Skin of body (tissue), 2 donors: ENCODE measurements around the gene THSD7A. TPM values are rescaled to one million over a fixed set of nuclear protein-coding genes. Genes with fewer than 3 reads are reported as not detected.

Source experiments
- DNase-seq: peaks from one replicate; lab custom pipeline; 2025; lab: John Stamatoyannopoulos, UW
- total RNA-seq: library from RNA; depleted of rRNA; stranded (reverse); fragments of >200 nt; gene quantifications from one replicate; pipeline ENCODE4 v1.2.3, GENCODE V29; 2014

THSD7A gene
- total RNA-seq, 1 donor from 2014 or later, result 6.9 TPM

DNA sequence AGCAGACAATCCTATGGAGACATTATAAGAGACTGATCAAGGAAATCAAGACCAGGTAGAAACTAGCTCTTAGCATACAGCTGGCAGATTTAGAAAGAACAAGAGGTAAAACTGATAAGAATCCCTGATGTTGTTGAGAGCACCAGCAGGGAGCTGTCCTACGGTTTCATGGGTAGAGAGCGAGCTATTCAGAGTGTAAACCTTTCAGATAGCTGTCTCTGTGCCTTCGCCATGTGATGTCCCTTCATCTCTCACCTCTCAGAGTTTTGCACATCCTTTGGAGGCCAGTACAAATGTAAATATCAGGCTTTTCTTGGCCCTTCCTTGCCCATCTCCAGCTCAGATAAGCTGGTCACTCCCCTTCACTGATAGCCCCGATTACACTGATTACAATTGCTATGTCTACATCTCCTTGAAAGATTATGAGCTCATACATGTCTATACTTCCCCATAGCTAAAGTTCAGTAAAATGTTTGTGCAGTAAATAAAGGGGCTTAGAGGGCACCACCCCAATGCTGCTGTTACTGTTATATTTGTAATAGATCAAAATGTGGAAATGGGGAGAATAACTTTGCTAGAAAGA is 21.9 kb downstream of the THSD7A start:
- DNase-seq, result no peak

DNA sequence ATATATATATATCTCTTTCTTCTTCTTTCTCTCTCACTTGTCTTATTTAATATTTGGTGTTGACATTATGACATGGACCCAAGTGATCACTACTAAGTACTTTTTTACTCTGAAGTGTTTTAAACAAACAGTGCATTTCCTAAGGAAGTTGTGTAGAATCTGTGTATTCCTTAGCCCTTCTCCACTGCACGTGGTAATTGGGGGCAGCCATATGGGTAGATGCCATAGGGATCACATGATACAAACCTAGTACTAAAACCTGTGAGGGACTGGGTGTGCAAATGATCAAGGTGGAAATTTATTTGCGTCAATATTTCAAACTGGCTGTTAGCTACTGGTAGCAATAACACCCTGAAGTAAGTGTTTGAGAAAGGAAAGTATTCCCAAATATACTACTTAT is 25.0 kb downstream of the THSD7A start:
- DNase-seq, result no peak

DNA sequence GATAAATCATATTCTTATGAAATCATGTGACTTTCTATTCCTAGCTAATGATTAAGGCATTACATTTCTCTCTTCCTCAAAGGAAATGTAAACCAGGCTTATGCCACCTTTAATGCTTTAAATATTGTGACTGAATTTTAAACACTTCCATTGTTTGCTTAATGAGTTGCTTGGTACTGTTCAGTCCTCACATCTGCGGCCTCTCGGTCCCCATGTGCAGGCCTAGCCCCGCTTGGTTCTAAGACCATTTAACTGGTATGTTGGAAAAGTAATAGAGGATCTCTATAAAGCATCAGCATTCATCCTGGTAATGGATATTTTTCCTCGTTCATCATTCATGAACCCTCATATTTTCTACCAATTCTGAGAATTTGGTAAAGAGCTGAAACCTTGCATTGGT is 27.4 kb downstream of the THSD7A start:
- no peak for DNase-seq

DNA sequence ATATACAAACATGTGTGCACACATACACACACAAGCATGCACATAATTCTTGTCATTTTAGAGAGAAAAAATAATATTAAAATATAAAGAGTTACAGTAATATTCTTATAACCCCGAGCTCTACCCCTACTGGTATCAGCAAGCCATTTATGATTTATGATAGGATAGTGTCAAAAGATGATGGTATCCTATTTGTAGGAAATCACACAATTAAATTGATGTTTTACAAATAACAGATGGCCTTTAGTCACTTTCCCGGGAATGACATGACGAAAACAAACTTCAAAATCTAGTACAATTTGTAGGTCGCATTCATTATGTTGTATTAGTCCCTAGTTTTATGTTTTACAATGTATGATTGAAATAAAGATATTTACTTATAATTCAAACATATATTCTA is 36.8 kb downstream of the THSD7A start:
- no peak for DNase-seq

DNA sequence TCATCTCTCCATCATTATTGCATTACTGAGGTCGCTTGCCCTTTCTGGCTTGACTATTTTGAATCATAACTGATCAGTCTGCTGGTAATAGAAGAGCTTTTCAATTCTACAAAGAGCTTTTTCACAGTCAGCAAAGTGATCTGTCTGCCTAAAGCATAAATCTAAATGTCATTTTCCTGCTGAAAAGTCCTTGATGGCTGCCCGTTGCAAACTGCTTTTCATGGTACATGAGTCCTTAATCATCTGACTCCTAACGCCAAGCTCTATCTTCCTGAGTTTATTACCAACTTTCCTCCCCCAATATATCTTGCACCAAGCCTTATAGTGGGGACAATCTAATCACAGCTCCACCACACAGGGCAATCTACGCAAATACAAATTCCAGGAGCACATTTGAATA is 39.8 kb downstream of the THSD7A start:
- no peak for DNase-seq

DNA sequence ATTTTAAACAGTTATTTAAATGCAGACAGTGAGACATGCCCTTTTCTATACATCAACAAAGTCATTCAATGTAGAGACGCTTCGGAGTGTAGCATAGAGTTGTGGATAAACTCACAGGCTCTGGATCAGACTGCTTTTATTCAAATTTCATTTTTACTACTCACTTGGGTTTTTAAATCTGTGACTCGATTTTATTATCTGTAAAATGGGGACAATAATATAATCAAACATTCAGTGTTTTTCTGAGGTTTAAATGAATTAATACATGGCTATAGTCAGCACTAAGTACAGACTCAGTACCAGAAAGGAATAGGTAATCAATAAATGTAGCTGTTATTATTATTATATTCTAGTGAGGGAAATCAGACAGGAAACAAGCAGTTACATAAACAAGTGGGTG is 43.4 kb downstream of the THSD7A start:
- DNase-seq, result no peak

DNA sequence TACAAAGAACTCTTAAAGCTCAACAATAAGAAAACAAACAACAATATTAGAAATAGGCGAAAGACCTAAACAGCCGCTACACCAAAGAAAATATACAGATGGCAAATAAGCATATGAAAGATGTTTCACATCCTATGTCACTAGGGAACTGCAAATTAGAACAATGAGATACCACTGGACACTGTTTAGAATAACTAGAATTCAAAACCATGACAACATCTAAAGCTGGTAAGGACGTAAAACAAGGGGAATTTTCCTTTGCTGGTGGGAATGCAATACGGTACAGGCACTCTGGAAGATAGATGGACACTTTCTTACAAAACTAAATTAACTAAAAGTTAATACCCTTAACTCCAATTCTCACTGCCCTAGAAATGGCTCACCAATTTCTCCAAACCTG is 44.5 kb downstream of the THSD7A start:
- DNase-seq, result no peak

DNA sequence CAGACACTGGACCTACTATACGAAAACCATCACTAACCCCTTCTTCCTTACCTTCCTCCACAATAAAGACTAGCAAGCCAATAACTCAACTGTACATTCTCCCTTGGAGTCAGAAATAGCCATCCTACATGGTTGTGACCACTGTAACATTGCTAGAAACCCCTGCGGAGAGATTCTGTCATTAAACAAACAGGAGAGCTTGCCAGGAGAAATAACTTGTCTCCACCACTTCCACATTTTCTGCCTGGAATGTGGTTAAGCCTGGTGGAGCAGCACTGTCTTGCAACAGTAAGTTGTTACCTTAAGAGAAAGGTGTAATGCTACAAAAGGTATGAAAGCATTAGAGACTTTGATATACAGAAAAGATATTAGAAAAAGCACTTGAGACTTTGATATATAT is 45.8 kb downstream of the THSD7A start:
- no peak for DNase-seq

DNA sequence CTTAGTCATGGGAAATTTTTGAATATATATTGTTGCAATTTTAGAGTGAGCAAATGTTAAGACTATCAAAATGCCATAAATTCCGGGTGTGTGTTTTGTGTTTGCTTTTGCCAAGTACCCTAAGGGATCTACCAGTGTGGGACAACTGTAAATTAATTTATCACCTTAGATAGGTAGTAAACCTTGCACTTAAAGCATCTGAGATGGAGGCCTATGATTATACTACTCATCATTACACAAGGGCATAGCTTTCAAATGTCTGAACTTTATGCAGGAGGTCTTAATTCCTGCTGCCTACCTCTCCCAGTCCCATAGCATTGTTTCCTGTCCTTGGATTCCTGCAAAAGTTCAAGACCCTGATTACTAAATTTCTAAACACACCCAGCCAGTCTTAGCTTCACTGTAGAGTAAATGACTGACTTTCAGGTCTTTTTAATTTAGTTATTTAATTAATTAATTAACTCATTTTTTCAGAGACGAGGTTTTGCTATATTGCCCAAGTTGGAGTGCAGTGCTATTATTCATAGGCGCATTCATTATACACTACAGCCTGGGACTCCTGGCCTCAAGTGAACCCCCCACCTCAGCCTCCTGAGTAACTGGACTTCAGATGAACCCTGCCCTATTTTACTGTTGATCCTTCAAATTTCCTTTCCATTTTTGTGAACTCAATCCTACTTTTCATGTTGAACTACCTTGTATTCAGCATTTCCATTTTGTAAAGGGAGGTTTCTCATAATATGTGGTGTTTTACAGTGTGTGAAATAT is 47.0 kb downstream of the THSD7A start:
- no peak for DNase-seq

DNA sequence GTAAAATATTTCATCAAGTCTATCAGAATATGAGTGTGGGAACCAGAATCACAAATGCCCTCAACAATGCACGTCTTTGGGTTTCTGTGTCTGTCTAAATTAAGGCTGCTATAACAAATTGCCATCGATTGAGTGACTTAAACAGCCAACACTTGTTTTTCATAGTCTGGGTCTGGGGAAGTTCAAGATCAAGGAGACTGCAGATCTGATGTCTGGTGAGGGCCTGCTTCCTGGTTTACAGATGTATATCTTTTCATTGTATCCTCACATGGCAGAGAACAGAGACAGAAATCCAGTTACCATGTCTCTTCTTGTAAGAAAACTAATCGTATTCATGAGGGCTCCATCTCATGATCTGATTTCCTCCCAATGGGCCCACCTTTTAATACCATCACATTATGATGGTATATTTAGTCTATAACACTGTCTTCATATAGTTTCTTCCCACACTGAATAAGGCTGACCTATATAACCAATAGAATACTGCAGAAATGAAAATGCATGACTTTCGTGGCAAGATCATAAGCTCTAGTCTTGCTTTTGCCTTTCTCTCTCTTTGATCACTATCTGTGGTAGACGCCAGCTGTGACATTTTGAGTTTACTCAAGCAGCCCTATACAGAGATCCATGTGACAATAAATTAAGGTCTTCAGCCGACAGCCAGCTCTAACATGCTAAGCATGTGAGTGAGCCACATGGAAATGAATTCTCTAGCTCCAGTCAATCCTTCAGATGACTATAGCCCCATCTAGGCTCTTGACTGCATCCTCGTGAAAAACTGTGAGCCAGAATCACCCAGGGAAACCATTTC is 51.9 kb downstream of the THSD7A start:
- DNase-seq, result no peak

DNA sequence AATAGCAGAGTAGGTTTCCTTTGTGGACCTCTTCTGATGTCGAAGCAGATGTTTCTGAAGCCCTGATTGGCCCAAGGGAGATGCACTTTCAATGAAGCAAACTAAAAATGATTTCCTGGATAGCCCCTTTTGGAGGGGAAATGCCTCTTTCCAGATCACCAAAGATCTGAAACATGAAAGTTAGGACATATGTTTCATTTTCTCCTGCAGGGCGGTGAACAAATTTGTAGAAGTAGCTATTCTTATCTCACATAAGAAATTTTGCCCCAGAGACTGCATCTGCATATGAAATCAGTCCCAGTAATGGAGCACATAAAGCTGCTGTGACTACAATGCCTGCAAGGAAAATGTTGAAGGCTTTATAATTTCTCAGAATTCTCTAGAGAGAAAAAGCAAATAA is 56.0 kb downstream of the THSD7A start:
- DNase-seq, result no peak

DNA sequence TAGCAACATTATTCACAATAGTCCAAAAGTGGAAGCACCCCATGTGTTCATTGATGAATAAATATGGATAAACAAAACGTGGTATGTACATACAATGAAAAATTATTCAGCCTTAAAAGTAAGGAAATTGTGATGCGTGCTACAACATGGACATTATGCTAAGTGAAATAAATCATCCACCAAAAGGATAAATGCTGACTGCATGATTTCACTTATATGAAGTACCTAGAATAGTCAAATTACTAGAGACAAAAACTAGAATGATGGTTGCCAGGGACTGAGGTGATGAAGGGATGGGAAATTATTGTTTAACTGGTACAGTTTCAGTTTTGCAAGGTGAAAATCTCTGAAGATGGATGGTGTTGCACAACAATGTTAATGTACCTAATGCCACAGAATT is 56.6 kb downstream of the THSD7A start:
- DNase-seq, result no peak

DNA sequence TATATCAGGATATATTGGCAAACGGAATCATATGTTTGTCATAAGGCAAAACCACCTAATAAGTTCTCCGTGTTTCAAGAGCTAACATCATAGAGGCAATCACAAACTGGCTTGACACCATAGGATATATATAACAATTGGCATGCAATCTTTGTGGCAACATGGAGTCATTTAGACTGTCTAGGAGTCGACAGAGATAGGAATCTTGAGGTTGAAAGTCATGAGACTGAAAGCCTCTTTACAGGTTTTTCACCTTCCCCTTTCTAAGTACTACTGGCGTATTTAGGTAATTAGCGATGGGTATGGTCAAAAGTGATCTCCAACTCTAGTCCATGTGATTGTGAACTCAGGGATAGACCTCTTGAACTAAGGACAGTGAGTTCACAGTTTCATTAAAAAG is 63.7 kb downstream of the THSD7A start:
- DNase-seq, result no peak

DNA sequence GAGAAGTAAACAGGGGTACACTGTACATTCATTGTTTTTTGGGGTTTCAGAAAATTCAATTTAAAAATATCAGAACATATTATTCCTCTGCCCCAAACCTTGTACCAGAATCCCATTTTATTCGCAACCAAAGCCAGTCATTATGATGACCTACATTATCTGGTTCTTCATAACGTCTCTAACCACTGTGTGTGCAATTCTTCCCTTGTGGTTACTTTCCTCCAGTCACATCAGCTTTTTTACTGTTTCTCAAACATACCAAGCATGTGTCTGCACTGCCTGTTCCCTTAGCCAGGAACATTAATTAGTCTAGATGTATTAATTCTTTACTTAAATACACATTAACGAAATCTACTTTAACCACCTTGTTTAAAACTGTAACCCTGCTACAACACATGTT is 64.8 kb downstream of the THSD7A start:
- no peak for DNase-seq

DNA sequence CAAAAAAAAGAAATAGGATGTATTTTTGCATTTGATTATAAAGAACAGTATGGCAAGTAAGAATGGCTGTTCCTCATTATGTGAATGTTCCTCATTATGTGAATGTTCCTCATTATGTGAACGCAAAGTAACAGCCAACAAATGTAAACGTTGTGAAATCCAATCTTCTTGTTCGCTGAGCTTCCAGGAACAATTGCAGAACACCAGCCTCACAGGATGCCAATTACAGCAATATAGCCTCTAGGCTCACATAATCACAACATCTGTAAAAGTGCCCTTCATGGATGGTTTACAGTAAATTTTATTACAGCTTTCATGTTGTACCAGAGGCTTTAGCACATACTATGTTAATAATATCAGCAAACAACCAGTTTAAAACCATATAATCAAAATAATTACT is 71.6 kb downstream of the THSD7A start:
- peak; percentile 75 for DNase-seq

DNA sequence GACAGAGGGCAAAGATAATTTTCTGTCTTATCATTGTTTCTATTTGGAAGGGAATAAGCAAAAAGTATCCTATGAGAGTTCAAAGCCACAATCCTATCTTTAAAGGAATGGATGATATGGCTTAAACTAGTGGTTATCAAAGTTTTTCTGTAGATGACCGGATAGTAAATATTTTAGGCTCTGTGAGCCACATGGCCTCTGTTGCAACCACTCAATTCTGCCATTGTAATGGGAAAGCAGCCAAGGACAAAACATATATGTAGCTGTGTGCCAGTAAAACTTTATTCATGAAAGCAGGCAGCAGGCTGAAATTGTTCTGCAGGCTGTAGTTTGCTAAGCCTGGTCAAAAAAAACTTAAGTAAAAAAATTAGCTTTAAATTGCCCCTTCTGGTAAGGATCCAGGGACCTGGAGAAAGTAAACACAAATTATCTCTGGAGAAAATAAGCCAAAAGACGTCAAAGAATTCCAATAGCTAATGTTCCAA is 73.3 kb downstream of the THSD7A start:
- no peak for DNase-seq

DNA sequence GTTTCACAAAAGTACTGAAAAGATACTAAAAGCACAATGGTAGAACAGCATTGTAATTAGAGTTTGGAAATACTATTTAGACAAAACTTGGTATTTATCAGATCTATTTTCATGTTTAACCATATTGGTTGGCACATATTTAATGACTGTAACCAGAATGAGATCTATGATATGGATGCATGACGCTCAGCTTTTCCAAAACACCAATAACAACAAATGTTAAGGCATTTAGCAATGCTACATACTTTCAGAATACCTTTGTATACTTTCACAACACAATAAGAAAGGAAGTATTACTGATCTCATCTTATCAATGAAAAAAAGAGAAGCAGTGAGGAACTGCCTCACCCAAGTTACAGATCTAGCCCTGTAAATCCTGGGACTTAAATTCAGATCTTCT is 74.8 kb downstream of the THSD7A start:
- no peak for DNase-seq

DNA sequence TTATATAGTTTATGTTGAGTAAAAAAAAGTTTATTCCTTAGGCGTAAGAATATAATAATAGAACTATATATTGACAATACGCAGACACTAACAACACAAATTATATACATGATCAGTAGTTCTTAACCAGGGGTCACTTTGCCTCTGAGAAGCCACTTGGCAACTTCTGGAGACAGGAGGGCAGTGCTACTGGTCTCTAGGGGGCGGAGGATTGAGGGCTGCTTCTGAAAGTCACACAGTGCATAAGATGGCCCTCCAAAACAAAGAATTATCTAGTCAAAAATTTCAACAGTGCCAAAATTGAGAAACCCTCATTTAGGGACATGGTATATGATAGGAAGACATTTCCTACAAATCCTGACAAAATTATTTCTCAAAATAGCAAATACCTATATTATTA is 77.1 kb downstream of the THSD7A start:
- DNase-seq, result no peak

DNA sequence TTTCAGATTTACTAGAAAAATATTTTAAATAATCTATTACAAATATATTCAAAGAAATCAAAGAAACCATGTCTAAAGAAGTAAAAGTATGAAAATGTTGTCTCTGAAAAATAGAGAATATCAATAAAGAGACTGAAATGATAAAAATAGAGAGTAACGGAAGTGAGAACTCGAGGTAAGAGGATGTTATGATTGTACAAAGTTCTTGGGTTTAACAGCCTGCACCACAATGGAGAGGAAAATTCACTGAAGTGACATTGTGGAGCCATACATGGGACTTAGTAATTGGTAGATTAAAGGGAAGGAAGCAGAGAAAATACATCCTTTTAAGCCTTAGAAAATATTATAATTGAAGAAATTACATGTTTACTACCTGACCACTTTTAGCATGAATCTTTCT is 77.9 kb downstream of the THSD7A start:
- no peak for DNase-seq

DNA sequence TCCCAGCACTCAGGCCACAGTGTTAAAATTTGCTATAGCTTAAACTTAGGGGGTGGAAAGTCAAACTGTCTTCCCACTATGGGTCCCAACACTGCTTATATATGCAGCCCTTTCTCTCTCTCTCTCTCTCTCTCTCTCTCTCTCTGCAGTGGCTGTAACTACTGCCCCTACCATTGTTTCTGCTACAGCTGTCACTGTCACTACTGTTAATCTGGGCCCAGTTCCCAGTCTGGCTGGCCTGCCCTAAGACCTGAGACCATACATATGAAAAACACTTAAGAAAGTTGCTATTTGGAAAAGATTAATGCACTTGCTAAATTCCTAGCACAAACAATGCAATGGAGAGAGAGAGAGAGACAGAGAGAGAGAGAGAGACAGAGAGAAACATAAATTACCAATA is 78.6 kb downstream of the THSD7A start:
- DNase-seq, result no peak

DNA sequence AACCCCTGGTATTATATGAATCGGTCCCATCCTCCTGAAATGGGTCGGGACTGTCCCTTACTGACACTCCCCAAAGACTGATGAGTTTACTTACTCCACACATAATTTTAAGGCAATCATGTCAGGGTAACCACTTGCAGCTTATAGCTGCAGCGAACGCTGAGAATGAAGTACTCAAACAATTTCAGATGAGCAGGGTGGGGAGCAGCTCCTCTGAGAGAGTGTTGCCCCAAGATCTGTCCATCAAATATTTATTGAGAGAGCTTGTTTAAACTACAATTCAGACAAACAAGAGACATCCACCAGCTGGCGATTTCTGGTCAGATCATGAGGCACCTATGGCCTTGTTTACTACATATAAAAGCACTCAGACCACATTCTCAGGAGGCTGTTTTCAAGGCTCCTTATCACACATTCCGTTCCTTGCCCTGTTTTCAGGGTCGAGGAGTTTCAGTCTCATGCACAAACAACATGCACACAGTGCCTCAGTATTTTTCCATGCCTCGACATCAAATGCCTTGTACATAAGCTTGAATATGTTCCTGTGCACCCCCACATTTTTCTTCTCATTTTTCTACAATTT is 80.1 kb downstream of the THSD7A start:
- DNase-seq, result no peak

DNA sequence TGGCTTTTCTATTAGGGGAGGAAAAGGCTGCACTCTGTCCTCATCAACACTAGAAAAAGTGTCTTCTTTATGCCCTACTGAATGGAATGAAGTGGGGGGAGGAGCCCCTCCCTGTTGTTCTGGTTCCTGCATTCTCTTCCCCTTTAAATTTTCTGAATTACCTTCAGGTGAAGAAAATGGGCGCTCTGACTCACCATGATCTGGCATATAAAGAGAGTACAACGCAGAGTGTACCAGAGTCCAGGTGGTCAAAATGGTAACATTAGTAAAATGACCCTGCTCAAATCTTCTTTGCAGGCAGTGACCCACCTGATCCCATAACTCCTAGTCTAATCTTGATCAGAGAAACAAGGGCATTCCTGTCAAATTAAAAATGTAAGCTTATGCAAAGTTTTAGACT is 80.7 kb downstream of the THSD7A start:
- DNase-seq, result no peak
